Kidney epithelial cell (primary cell): Measurements from ENCODE around the gene ARMC2. TPM values are rescaled to one million over a fixed set of nuclear protein-coding genes. Genes with fewer than 3 reads are reported as not detected.
A peak's percentile ranks its signal among the peaks of the same experiment; 100 is the strongest.

Source experiments
- DNase-seq: peaks from one replicate; pipeline ENCODE4 v3.0.0-alpha.2; 2010; ENCODE audit warnings: low read depth
- H3K27me3 ChIP-seq: 2 replicates; pipeline ENCODE4 v1.6.0; 2011; ENCODE audit warnings: low read length; ENCODE audit not compliant: control insufficient read depth, insufficient read depth
- H3K36me3 ChIP-seq: 2 replicates; pipeline ENCODE4 v1.5.1; 2011; ENCODE audit warnings: low read length; ENCODE audit not compliant: control insufficient read depth, insufficient read depth
- H3K4me3 ChIP-seq: 2 replicates; pipeline ENCODE4 v1.5.1; 2011; ENCODE audit warnings: low read depth, mild to moderate bottlenecking, control low read depth, low read length
- total RNA-seq: library from RNA; depleted of rRNA; stranded (reverse); fragments of >200 nt; gene quantifications from 2 replicates; pipeline ENCODE4 v1.2.3, GENCODE V29; 2015
- TF ChIP-seq, protein P1 (sequence below): IDR thresholded peaks from 2 replicates; pipeline ENCODE4 v1.5.1; 2011; ENCODE audit warnings: mild to moderate bottlenecking, moderate library complexity, low read length, control low read depth, inconsistent platforms; ENCODE audit not compliant: insufficient read depth, poor library complexity, severe bottlenecking

The ARMC2 gene, protein sequence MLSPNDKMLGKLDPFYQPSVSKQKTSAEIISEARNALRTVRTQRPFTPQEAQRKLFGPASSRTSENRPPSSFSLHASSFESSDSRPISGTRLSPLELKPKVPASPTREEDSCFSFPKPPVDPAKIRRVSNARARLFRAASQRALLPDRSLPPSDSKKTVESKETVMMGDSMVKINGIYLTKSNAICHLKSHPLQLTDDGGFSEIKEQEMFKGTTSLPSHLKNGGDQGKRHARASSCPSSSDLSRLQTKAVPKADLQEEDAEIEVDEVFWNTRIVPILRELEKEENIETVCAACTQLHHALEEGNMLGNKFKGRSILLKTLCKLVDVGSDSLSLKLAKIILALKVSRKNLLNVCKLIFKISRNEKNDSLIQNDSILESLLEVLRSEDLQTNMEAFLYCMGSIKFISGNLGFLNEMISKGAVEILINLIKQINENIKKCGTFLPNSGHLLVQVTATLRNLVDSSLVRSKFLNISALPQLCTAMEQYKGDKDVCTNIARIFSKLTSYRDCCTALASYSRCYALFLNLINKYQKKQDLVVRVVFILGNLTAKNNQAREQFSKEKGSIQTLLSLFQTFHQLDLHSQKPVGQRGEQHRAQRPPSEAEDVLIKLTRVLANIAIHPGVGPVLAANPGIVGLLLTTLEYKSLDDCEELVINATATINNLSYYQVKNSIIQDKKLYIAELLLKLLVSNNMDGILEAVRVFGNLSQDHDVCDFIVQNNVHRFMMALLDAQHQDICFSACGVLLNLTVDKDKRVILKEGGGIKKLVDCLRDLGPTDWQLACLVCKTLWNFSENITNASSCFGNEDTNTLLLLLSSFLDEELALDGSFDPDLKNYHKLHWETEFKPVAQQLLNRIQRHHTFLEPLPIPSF
- 1.1 and 1.8 TPM in 2 replicates for total RNA-seq

DNA sequence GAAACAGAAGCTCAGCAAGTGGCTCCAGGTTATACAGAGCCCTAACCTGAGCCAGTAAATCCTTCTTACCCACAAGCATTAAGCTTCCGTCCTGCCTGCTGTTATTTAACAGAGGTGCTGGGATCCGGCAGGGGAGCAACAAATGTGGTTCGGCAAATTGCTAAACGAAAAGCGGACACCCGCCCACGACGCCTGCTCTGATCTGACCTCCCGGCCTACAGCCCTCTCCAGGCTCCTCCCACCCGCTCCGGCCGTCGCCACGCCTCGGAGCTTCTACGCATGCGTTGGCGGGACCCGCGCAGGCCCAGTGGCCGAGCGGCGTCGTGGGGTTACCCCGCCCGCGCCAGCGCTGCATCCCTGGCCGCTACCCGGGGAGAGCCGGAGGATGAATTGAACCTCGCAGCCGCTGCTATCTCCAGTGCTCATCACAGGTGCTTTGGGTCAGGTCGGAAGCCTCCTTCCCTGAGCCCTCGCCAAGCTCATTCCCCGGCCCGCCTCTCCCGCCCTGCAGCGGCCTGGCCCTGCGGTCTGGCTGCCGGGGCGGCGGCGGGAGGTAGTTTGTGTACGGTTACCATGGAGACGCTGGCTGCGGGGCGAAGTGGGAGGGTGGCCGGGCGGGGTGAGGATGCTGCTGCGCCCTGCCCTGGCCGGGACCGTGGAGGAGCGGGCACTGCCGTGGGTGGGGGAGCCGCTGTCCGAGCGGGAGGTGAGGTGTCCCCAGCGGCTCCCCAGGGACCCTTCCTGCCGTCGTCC lies at the start of gene ARMC2:
Gene ARMC2, plus strand, starts transcription at position 307 of the 753 bp plus-strand sequence. CDS start 5,846 bp downstream, outside the sequence.
- Histone ChIP-seq H3K4me3 (peak within 1 kb of the TSS; percentile 94), H3K36me3 (no peaks in the 10 kb centered on the region), H3K27me3 (no peaks in the 10 kb centered on the region)
- DNase-seq = peak; percentile 34
- TF ChIP-seq, protein P1, sequence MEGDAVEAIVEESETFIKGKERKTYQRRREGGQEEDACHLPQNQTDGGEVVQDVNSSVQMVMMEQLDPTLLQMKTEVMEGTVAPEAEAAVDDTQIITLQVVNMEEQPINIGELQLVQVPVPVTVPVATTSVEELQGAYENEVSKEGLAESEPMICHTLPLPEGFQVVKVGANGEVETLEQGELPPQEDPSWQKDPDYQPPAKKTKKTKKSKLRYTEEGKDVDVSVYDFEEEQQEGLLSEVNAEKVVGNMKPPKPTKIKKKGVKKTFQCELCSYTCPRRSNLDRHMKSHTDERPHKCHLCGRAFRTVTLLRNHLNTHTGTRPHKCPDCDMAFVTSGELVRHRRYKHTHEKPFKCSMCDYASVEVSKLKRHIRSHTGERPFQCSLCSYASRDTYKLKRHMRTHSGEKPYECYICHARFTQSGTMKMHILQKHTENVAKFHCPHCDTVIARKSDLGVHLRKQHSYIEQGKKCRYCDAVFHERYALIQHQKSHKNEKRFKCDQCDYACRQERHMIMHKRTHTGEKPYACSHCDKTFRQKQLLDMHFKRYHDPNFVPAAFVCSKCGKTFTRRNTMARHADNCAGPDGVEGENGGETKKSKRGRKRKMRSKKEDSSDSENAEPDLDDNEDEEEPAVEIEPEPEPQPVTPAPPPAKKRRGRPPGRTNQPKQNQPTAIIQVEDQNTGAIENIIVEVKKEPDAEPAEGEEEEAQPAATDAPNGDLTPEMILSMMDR = no peak

- Histone ChIP-seq H3K4me3 (no peak overlapping the region), H3K36me3 (no peaks in the 10 kb centered on the region), H3K27me3 (no peaks in the 10 kb centered on the region)
- TF ChIP-seq, protein P1 = no peak
- no peak for DNase-seq
Observed at GRCh38 chr6:108798670-108799353, 49.4 kb upstream of the ARMC2 start.

DNA sequence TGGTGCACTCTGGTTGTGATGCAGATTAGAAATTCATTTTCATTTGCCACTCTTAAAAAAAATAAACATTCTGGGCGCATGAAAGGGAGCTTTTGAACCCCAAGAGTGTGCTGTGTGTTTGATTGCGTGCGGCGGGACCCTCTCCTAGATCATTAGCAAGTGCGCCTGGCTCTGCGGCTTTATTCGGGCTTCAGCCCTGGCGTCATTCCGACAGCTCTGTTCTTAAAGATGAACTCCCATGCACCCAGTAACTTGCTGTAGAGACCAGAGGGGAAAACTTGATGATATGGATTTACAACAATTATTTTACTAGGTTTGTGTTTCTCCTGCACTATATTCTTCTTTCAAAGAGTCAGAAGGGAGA lies 48.9 kb upstream of the ARMC2 start:
- no peak for DNase-seq
- TF ChIP-seq, protein P1 = no peak
- Histone ChIP-seq H3K27me3 (no peaks in the 10 kb centered on the region), H3K36me3 (no peaks in the 10 kb centered on the region), H3K4me3 (no peak overlapping the region)

DNA sequence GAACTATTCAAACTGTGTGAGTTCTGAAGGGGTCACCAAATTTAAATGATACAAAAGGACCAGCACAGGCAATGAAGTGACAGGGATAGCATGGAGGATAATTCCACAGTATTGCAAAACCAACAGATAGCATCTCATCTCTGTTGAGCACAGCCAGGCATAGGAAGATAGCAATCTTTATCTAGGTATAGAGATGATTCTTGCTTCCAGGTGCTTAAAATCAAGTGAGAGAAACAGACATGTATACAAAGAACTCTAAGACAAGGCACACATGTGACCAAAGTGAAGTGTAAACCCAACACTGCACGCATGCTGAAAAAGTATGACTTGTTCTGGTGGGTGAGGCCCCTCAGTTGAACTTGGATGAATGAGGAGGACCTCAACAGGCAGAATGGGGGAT lies 48.4 kb upstream of the ARMC2 start:
- H3K36me3 ChIP-seq = no peaks in the 10 kb centered on the region
- TF ChIP-seq, protein P1 = no peak
- no peak for DNase-seq
- no peak overlapping the region for H3K4me3 ChIP-seq
- no peaks in the 10 kb centered on the region for H3K27me3 ChIP-seq

GRCh38 chr6:108800427-108800864 lies 47.8 kb upstream of the ARMC2 start:
- TF ChIP-seq, protein P1 = no peak
- no peaks in the 10 kb centered on the region for H3K27me3 ChIP-seq
- no peaks in the 10 kb centered on the region for H3K36me3 ChIP-seq
- H3K4me3 ChIP-seq = no peak overlapping the region
- DNase-seq = no peak
